Measurements from ENCODE around the gene SDK1. TPM values are rescaled to one million over a fixed set of nuclear protein-coding genes. Genes with fewer than 3 reads are reported as not detected.

SDK1 gene
- total RNA-seq, 4 donors from 2014 or later = 1.3 to 5.0 (median 2.0) TPM

DNA sequence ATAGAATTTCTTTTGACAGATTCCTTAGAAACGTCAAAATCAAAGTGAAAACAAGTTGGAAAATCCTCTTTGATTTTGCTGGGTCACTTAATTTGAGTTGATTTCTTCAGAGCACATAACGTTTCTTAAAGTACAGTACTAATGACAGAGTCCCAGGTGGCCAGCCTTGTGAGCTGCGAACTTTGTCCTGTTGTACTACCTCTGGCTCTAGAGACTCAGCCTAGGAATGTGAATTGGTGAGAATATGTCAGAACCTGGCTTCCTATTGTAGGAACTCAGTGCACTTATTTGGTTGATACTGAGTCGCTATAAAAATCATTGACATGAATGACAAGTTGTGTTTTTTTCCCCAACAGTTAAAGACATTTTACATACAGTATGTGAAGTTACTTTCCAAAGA lies 20.2 kb downstream of the SDK1 start:
- H3K4me3 ChIP-seq (replicated peaks in 1 of 3) = no peak overlapping the region
- no peak overlapping the region for H3K27ac ChIP-seq
- intact Hi-C loops (cut with DNase I) = no loop called here
- no peaks in the 10 kb centered on the region for H3K9me3 ChIP-seq
- no peaks in the 10 kb centered on the region for H3K4me1 ChIP-seq
- no peak for DNase-seq
- H3K27me3 ChIP-seq = no peaks in the 10 kb centered on the region
- H3K36me3 ChIP-seq = no peaks in the 10 kb centered on the region
- 77 to 82% methylated on average over 4 of the region's 4 CpGs for WGBS, 2 donors
- TF ChIP-seq POLR2A (IDR thresholded peaks at IDR 0.05) = no peak
- TF ChIP-seq, protein P1, sequence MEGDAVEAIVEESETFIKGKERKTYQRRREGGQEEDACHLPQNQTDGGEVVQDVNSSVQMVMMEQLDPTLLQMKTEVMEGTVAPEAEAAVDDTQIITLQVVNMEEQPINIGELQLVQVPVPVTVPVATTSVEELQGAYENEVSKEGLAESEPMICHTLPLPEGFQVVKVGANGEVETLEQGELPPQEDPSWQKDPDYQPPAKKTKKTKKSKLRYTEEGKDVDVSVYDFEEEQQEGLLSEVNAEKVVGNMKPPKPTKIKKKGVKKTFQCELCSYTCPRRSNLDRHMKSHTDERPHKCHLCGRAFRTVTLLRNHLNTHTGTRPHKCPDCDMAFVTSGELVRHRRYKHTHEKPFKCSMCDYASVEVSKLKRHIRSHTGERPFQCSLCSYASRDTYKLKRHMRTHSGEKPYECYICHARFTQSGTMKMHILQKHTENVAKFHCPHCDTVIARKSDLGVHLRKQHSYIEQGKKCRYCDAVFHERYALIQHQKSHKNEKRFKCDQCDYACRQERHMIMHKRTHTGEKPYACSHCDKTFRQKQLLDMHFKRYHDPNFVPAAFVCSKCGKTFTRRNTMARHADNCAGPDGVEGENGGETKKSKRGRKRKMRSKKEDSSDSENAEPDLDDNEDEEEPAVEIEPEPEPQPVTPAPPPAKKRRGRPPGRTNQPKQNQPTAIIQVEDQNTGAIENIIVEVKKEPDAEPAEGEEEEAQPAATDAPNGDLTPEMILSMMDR (IDR thresholded peaks at IDR 0.05) = no peak

DNA sequence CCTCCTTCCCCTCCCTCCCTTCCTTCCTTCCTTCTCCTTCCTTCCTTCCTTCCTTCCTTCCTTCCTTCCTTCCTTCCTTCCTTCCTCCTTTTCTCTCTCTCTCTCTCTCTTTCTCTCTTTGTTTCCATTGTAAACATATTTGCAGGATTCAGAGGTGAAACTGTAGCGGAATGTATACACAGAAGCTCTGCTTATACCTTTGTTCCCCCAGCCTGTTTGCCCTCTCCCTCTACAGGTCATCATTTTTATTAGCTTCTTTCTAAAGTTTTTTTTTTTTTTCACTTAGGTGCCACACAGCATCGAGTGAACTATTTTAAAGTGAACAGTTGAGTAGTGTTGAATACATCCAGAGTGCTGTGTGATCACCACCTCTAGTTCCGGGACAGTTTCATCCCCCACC lies 20.7 kb downstream of the SDK1 start:
- intact Hi-C loops (cut with DNase I) = no loop called here
- Histone ChIP-seq H3K27ac (no peak overlapping the region), H3K4me3 (replicated peaks in 1 of 3) (no peak overlapping the region), H3K36me3 (no peaks in the 10 kb centered on the region), H3K27me3 (no peaks in the 10 kb centered on the region), H3K4me1 (no peaks in the 10 kb centered on the region), H3K9me3 (no peaks in the 10 kb centered on the region)
- WGBS, 2 donors = 86 to 93% methylated on average over 3 of the region's 3 CpGs
- no peak for DNase-seq
- TF ChIP-seq, protein P1 (IDR thresholded peaks at IDR 0.05) = no peak
- no peak for TF ChIP-seq POLR2A (IDR thresholded peaks at IDR 0.05)

DNA sequence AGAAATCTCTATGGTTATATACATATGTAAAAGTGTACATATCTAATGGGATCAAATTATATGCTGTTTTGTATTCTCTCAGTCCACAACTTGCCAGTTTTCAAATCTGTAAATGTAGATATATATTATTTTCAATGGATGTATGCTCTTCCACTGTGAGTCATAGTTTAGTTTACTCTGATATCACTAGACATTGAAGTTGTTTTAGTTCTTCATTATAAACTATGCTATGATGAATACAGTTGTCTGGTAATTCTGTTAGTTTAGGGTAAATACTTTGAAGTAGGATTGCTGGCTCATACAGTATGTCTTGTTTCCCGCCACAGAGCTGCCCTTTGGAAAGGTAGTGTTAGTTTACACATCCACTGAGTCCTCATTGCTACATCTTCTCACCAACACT lies 25.2 kb downstream of the SDK1 start:
- no peak for DNase-seq
- Histone ChIP-seq H3K27ac (no peak overlapping the region), H3K4me1 (no peaks in the 10 kb centered on the region), H3K36me3 (no peaks in the 10 kb centered on the region), H3K4me3 (replicated peaks in 1 of 3) (no peak overlapping the region), H3K27me3 (no peaks in the 10 kb centered on the region), H3K9me3 (no peaks in the 10 kb centered on the region)
- 95 to 100% methylated on average over 1 of the region's 1 CpG for WGBS, 2 donors
- intact Hi-C loops (cut with DNase I) = no loop called here
- TF ChIP-seq POLR2A (IDR thresholded peaks at IDR 0.05) = no peak
- TF ChIP-seq, protein P1 (IDR thresholded peaks at IDR 0.05) = no peak

DNA sequence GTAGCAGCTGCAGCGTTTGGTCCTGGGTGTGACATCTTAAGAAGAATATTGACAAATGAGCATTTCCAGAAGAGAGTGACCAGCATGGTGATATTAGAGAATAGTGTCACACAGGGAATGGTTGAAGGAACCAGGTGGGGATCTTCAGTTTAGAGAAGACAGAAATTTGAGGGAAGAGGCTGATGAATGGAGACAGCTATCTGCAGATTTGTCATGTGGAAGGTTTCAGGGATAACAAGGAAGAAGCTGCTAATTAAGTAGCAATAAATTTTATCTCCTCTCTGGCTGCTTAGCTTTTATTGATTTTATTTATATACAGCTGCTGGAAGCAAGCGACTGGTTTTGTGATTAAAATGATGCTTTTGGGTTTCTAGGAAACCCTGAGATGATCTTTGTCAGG lies 26.0 kb downstream of the SDK1 start:
- intact Hi-C loops (cut with DNase I) = no loop called here

DNA sequence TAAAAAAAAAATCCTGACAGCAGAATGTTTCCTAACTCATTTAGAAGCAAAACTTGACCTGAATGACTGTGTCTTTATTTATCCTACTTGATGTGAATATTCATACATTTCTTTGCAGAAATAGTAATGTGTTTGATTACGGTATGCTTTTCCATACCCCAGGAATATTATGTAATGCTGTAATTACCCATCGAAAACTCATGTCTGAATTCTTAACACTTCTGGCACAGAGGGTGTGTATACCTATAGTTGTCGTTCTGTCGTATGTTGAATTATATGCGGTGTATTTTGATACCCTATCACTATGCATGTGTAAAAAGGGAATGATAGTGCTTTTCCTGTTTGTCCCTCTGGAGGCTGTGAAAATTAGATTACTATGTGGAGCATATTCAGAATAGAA lies 26.6 kb downstream of the SDK1 start:
- no peaks in the 10 kb centered on the region for H3K36me3 ChIP-seq
- TF ChIP-seq POLR2A (IDR thresholded peaks at IDR 0.05) = no peak
- TF ChIP-seq, protein P1 (IDR thresholded peaks at IDR 0.05) = no peak
- no peaks in the 10 kb centered on the region for H3K27me3 ChIP-seq
- DNase-seq = no peak
- no peak overlapping the region for H3K4me3 ChIP-seq (replicated peaks in 1 of 3)
- 87 to 91% methylated on average over 5 of the region's 5 CpGs for WGBS, 2 donors
- H3K4me1 ChIP-seq = no peaks in the 10 kb centered on the region
- H3K27ac ChIP-seq = no peak overlapping the region
- intact Hi-C loops (cut with DNase I) = no loop called here
- no peaks in the 10 kb centered on the region for H3K9me3 ChIP-seq

More for the DNA sequence above, 26.0 kb downstream of the SDK1 start:
- Histone ChIP-seq H3K4me1 (no peaks in the 10 kb centered on the region), H3K27me3 (no peaks in the 10 kb centered on the region), H3K36me3 (no peaks in the 10 kb centered on the region), H3K4me3 (replicated peaks in 1 of 3) (no peak overlapping the region), H3K27ac (no peak overlapping the region), H3K9me3 (no peaks in the 10 kb centered on the region)
- DNase-seq = no peak
- WGBS, 2 donors = 89% methylated on average over 2 of the region's 2 CpGs
- TF ChIP-seq, protein P1 (IDR thresholded peaks at IDR 0.05) = no peak
- no peak for TF ChIP-seq POLR2A (IDR thresholded peaks at IDR 0.05)
